Choroid plexus epithelial cell (primary cell): ENCODE data around the gene PANK4.

ENCODE experiments used
- DNase-seq: peaks from one replicate; pipeline ENCODE4 v3.0.0-alpha.2; 2010; ENCODE audit warnings: low read depth
- H3K4me3 ChIP-seq: 2 replicates; pipeline ENCODE4 v1.5.1; 2011; ENCODE audit warnings: low read depth, mild to moderate bottlenecking, control low read depth, low read length, moderate library complexity
- TF ChIP-seq, protein P1 (sequence below): conservative IDR thresholded peaks from 2 replicates; pipeline ENCODE4 v1.5.1; 2011; ENCODE audit warnings: low read depth, mild to moderate bottlenecking, control low read depth, inconsistent platforms, low read length, moderate library complexity

The PANK4 gene

GRCh38 chr1:2508180-2508579 lies 18.2 kb downstream of the PANK4 start:
- H3K4me3 ChIP-seq: no peak overlapping the region
- TF ChIP-seq, protein P1, sequence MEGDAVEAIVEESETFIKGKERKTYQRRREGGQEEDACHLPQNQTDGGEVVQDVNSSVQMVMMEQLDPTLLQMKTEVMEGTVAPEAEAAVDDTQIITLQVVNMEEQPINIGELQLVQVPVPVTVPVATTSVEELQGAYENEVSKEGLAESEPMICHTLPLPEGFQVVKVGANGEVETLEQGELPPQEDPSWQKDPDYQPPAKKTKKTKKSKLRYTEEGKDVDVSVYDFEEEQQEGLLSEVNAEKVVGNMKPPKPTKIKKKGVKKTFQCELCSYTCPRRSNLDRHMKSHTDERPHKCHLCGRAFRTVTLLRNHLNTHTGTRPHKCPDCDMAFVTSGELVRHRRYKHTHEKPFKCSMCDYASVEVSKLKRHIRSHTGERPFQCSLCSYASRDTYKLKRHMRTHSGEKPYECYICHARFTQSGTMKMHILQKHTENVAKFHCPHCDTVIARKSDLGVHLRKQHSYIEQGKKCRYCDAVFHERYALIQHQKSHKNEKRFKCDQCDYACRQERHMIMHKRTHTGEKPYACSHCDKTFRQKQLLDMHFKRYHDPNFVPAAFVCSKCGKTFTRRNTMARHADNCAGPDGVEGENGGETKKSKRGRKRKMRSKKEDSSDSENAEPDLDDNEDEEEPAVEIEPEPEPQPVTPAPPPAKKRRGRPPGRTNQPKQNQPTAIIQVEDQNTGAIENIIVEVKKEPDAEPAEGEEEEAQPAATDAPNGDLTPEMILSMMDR: no peak
- DNase-seq: no peak

- no peak overlapping the region for H3K4me3 ChIP-seq
- TF ChIP-seq, protein P1: no peak
- no peak for DNase-seq
These were observed 18.6 kb downstream of the PANK4 start for GRCh38 chr1:2507744-2508155.

DNA sequence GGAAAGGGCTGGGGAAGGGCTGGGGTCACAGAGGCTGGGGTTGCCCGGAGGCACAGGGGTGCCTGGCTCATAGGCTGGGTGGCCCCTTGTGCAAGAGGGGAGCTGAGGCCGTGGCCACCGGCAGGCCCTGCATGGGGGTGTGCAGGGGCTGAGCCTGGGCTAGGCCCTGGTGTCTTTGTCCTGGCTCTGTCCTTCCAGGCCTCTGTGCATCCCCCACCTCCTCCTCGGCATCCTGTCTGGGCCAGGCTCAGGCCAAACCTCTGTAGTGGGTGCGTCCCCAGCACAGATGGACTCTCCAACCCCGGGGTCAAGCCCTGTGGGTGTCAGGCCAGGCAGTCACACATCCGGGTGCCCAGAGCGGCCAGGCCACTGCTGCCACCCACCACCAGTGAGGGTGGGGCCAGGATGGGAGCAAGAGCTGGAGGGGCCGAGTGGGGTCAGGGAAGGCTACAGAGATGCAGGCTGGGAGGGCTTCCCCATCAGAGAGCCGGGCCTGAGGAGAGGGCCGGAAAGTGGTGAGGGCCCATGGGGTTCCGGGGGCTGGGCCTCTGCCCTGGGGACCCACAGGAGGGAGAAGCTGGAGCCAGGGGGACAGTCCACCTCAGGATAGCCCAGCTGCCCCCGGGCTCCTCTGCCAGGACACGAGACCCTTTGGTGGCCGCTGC lies 19.4 kb downstream of the PANK4 start:
- no peak for DNase-seq
- TF ChIP-seq, protein P1: no peak
- H3K4me3 ChIP-seq: no peak overlapping the region

DNA sequence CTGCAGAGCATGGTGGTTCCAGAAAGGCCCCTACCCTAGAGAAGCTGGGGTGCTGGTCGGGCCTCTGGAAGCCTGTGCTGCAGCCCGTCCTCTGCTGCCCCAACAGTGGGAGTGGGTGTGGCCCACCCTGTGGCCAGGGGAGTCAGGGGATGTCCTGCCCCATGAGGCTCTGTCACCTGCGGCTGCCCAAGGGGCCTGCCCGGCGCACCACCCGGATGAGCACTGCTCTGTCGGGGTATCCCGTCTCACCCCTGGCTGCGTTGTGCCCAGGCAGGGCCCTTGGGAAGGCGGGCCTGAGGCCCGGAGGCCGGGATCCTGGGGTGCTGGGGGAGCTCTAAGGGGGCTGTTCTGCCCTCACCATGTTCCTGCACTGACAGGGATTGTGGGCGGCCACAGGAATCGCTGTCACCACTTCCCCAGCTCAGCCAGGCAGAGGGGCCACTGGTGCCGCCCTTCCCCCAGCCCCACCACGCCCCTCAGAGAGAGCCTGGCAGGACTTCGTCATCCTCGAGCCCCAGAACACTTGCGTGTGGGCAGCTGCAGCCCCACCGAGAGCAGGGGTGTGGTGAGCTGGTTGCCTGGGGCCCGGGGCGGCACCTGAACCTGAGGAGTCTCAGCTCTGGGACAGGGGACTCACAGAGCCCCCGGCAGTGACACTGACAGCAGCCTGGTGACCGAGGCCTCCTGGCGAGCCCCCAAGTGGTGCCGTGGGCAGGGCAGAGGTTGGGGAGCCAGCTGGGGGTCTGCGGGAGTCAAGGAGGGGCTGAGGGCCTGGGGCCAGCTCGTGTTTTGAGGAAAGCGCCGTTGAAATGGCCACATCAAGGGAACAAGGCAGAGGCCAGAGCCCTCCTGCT lies 20.2 kb downstream of the PANK4 start:
- TF ChIP-seq, protein P1: no peak
- no peak overlapping the region for H3K4me3 ChIP-seq
- no peak for DNase-seq

GRCh38 chr1:2505461-2505994 lies 20.9 kb downstream of the PANK4 start:
- DNase-seq: no peak
- no peak overlapping the region for H3K4me3 ChIP-seq
- TF ChIP-seq, protein P1: no peak

DNA sequence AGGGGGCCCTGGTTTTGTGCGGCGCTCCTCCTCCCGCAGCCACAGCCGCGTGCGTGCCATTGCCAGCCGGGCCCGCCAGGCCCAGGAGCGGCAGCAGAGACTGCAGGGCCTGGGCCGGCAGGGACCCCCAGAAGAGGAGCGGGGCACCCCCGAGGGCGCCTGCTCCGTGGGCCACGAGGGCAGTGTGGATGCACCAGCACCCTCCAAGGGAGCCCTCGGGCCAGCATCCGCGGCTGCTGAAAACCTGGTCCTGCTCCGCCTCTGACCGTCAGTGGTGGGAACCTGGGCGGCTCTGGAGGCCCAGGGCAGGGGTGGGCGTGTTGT lies 21.5 kb downstream of the PANK4 start:
- no peak overlapping the region for H3K4me3 ChIP-seq
- no peak for DNase-seq
- TF ChIP-seq, protein P1: no peak
